WERI-Rb-1 (cell line): ENCODE results near the gene NTRK1.

Experiments
- DNase-seq: peaks from one replicate; pipeline ENCODE4 v3.0.0-alpha.2; 2020
- H3K27ac ChIP-seq: fragments of 250-450 bp; sonication (Bioruptor Pico); 2 replicates; pipeline ENCODE4 v1.5.1; 2020; ENCODE audit warnings: mild to moderate bottlenecking, moderate library complexity
- H3K27me3 ChIP-seq: fragments of 250-450 bp; sonication (Bioruptor Pico); 2 replicates; pipeline ENCODE4 v1.5.1; 2021; ENCODE audit warnings: mild to moderate bottlenecking, low read depth, moderate library complexity; ENCODE audit not compliant: insufficient read depth, severe bottlenecking
- H3K36me3 ChIP-seq: fragments of 250-450 bp; sonication (Bioruptor Pico); 2 replicates; pipeline ENCODE4 v1.5.1; 2020; ENCODE audit warnings: mild to moderate bottlenecking, moderate library complexity
- H3K4me3 ChIP-seq: 2 replicates; pipeline ENCODE4 v1.5.1; 2011; ENCODE audit warnings: low read depth, mild to moderate bottlenecking, control low read depth, low read length
- H3K9me3 ChIP-seq: fragments of 250-450 bp; sonication (Bioruptor Pico); 2 replicates; pipeline ENCODE4 v1.5.1; 2021; ENCODE audit warnings: mild to moderate bottlenecking, moderate library complexity; ENCODE audit not compliant: severe bottlenecking
- TF ChIP-seq, protein P1 (sequence below): IDR thresholded peaks from 2 replicates; pipeline ENCODE4 v1.5.1; 2011; ENCODE audit warnings: low read depth, mild to moderate bottlenecking, control low read depth, inconsistent platforms, low read length

The NTRK1 gene

DNA sequence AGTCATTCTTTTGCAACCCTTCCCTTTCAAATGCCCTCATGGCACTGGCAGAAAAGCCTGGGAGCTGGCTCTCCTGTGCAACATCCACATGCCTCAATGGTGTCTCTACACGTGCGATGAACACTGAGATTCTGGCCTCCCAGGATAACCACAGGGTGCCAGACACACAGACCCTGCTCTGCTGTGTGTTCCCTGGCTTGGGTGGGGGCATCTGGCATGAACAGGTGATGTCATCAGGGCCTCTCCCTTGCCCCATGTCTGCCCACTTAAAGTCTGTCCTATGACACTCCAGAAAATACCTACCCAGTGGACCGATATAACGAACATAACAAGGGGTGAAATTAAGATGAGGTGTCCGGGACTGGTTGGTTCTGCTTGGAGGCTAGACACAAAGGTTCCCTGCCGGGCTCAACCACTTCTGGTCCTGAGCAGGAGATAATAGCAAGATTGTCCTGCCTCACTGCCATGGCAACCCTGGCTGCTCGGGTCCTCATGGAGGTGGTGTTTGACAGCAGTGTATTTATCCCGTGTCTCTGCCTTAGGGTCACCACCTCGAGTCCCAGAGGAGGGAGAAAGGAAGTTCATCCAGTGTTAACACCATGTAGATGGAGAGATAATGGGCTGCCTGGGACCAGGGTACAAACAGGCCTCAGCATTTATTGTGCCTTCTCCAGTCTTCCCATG lies 21.1 kb upstream of the NTRK1 start:
- TF ChIP-seq, protein P1, sequence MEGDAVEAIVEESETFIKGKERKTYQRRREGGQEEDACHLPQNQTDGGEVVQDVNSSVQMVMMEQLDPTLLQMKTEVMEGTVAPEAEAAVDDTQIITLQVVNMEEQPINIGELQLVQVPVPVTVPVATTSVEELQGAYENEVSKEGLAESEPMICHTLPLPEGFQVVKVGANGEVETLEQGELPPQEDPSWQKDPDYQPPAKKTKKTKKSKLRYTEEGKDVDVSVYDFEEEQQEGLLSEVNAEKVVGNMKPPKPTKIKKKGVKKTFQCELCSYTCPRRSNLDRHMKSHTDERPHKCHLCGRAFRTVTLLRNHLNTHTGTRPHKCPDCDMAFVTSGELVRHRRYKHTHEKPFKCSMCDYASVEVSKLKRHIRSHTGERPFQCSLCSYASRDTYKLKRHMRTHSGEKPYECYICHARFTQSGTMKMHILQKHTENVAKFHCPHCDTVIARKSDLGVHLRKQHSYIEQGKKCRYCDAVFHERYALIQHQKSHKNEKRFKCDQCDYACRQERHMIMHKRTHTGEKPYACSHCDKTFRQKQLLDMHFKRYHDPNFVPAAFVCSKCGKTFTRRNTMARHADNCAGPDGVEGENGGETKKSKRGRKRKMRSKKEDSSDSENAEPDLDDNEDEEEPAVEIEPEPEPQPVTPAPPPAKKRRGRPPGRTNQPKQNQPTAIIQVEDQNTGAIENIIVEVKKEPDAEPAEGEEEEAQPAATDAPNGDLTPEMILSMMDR, result no peak
- Histone ChIP-seq H3K27ac (no peak overlapping the region), H3K27me3 (no peaks in the 10 kb centered on the region), H3K36me3 (no peaks in the 10 kb centered on the region), H3K9me3 (no peaks in the 10 kb centered on the region), H3K4me3 (no peak overlapping the region)
- no peak for DNase-seq

DNA sequence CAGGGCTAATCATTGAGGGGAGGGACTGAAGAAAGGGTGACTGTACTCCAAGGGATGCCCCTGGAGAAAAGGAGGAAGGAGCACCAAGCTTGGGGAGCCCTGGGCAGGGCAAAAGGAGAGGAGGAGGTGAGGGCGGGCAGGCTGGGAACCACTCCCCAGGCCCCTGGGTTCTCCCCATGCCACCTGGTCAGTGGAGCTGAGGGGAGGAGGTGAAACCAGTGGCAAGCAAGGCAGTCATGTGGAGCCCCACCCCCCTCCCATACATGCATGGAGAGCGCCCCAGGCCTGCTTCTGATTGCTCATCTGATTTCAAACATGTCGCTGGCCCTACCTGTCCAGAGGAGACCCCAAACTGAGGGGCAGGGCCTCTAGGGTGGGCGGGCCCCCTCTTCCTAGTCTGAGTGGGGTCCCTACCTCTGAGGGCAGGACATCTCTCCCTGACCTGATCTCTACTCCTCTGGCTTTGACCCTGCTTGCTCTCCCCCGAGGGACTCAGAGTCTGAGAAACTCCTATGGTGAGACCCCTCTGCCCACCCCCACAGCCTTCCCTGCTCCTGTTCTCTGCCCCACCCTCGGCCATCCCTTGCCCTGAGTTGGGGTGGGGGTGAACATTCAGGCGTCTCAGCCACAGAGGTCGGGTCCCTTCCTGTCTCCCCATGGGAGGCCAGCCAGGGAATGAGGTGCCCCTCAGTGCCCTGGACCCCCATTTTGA lies 20.3 kb upstream of the NTRK1 start:
- Histone ChIP-seq H3K36me3 (no peaks in the 10 kb centered on the region), H3K27me3 (no peaks in the 10 kb centered on the region)
- no peak for DNase-seq

DNA sequence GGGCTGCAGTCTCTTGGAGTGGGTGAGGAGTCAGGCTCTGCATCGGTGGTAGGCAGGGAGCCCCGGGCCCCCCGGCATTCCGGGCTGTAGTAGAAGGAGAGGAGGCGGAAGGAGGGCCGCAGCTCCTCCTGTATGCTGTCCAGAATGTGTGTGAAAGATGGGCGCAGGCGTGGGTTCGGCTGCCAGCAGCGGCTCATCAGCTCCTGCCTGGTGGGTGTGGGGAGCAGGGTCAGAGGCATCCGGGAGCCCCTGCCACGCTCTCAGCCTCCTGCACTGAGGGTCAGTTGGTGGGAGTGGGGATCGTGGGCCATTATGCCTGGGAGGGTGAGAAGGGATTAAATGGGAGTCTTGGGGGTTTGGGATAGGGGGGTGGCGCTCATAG lies 19.8 kb upstream of the NTRK1 start:
- TF ChIP-seq, protein P1, result no peak
- no peak overlapping the region for H3K4me3 ChIP-seq
- no peak for DNase-seq
- no peaks in the 10 kb centered on the region for H3K27me3 ChIP-seq
- H3K9me3 ChIP-seq, result no peaks in the 10 kb centered on the region
- no peaks in the 10 kb centered on the region for H3K36me3 ChIP-seq
- H3K27ac ChIP-seq, result no peak overlapping the region

More for the DNA sequence above, 20.3 kb upstream of the NTRK1 start:
- no peaks in the 10 kb centered on the region for H3K9me3 ChIP-seq
- TF ChIP-seq, protein P1, result no peak
- no peak overlapping the region for H3K27ac ChIP-seq
- no peak overlapping the region for H3K4me3 ChIP-seq

GRCh38 chr1:156841295-156841855 lies 19.3 kb upstream of the NTRK1 start:
- Histone ChIP-seq H3K9me3 (no peaks in the 10 kb centered on the region), H3K4me3 (no peak overlapping the region), H3K27me3 (no peaks in the 10 kb centered on the region), H3K36me3 (no peaks in the 10 kb centered on the region), H3K27ac (no peak overlapping the region)
- no peak for DNase-seq
- TF ChIP-seq, protein P1, result no peak

GRCh38 chr1:156842618-156843300 lies 17.9 kb upstream of the NTRK1 start:
- H3K27ac ChIP-seq, result no peak overlapping the region
- DNase-seq, result no peak
- H3K27me3 ChIP-seq, result no peaks in the 10 kb centered on the region
- no peaks in the 10 kb centered on the region for H3K9me3 ChIP-seq
- TF ChIP-seq, protein P1, result no peak
- no peak overlapping the region for H3K4me3 ChIP-seq
- H3K36me3 ChIP-seq, result no peaks in the 10 kb centered on the region
